HG02759 (cell line): ENCODE results near the gene VKORC1.

ENCODE experiments used
- ATAC-seq: cut with Tn5 transposase; IDR thresholded peaks from one replicate; pipeline ENCODE4 v1.9.1; 2021; ENCODE audit warnings: mild to moderate bottlenecking, moderate library complexity; ENCODE audit not compliant: unreplicated experiment

Gene VKORC1

GRCh38 chr16:31083081-31083480 is 11.5 kb downstream of the VKORC1 start:
- ATAC-seq: no peak

- ATAC-seq: no peak
Measured at GRCh38 chr16:31082368-31083045, 12.1 kb downstream of the VKORC1 start.

GRCh38 chr16:31081428-31082351 is 12.9 kb downstream of the VKORC1 start:
- no peak for ATAC-seq

GRCh38 chr16:31080756-31081419 is 13.7 kb downstream of the VKORC1 start:
- ATAC-seq: no peak

GRCh38 chr16:31080035-31080629 is 14.5 kb downstream of the VKORC1 start:
- ATAC-seq: no peak

GRCh38 chr16:31079342-31079944 is 15.2 kb downstream of the VKORC1 start:
- no peak for ATAC-seq

- ATAC-seq: no peak
Measured at GRCh38 chr16:31078597-31079341, 15.8 kb downstream of the VKORC1 start.

GRCh38 chr16:31077592-31078396 is 16.8 kb downstream of the VKORC1 start:
- no peak for ATAC-seq

GRCh38 chr16:31077024-31077423 is 17.6 kb downstream of the VKORC1 start:
- ATAC-seq: no peak

- ATAC-seq: no peak
Measured at GRCh38 chr16:31076319-31076718, 18.3 kb downstream of the VKORC1 start.

- no peak for ATAC-seq
Measured at GRCh38 chr16:31074814-31075183, 19.8 kb downstream of the VKORC1 start.

- ATAC-seq: peak; percentile 75
Measured at GRCh38 chr16:31073970-31074813, 20.4 kb downstream of the VKORC1 start, which contains the start of the genes ZNF646 and ZNF668. TSS of gene ZNF646 (plus strand) at chr16:31074422. CDS start at chr16:31076325, 1,903 bp downstream. TSS of gene ZNF668 (minus strand) at chr16:31074240. CDS start at chr16:31064459, 9,781 bp downstream.

- ATAC-seq: peak; percentile 60
Measured at GRCh38 chr16:31073142-31073969, 21.2 kb downstream of the VKORC1 start.

- no peak for ATAC-seq
Measured at GRCh38 chr16:31072540-31073141, 22.0 kb downstream of the VKORC1 start.

- no peak for ATAC-seq
Measured at GRCh38 chr16:31071861-31072260, 22.7 kb downstream of the VKORC1 start.

- ATAC-seq: no peak
Measured at GRCh38 chr16:31067342-31067741, 27.3 kb downstream of the VKORC1 start.
